ENCODE results near the gene IGF2. TPM values are rescaled to one million over a fixed set of nuclear protein-coding genes. Genes with fewer than 3 reads are reported as not detected.

Gene IGF2
- polyA plus RNA-seq, 1 donor from 2014 or later: not detected

GRCh38 chr11:2130881-2131352 is 8.3 kb downstream of the IGF2 start:
- no peaks in the 10 kb centered on the region for H3K36me3 ChIP-seq (ENCODE audit: insufficient read depth, low read length)
- no peaks in the 10 kb centered on the region for H4K20me1 ChIP-seq (ENCODE audit: insufficient read depth)
- no peaks in the 10 kb centered on the region for H3F3A ChIP-seq (ENCODE audit: insufficient read depth, low read length, poor library complexity, severe bottlenecking)
- no peaks in the 10 kb centered on the region for H3K79me2 ChIP-seq (replicated peaks; ENCODE audit: insufficient read depth, low read length)
- no peak overlapping the region for H3K4me3 ChIP-seq (ENCODE audit: low read length)
- H3K27me3 ChIP-seq (ENCODE audit: insufficient read depth, low read depth, low read length): no peaks in the 10 kb centered on the region
- no peak overlapping the region for H3K27ac ChIP-seq (ENCODE audit: low read length)
- H3K4me2 ChIP-seq (ENCODE audit: low read length): no peak overlapping the region
- H2AFZ ChIP-seq (ENCODE audit: low read depth, low read length): no peak overlapping the region
- no peak overlapping the region for H3K9ac ChIP-seq (ENCODE audit: low read length)
- H3K9me2 ChIP-seq (ENCODE audit: insufficient read depth, low read length): no peaks in the 10 kb centered on the region
- no peaks in the 10 kb centered on the region for H3K9me3 ChIP-seq (ENCODE audit: low read length)
- no peak for TF ChIP-seq EZH2 (IDR thresholded peaks at IDR 0.05; ENCODE audit: borderline replicate concordance, insufficient read depth, low read length, poor library complexity, severe bottlenecking)
- no peak for TF ChIP-seq REST (IDR thresholded peaks at IDR 0.05; ENCODE audit: borderline replicate concordance)
- no peak for TF ChIP-seq POLR2AphosphoS5 (IDR thresholded peaks at IDR 0.05)
- TF ChIP-seq RAD21 (conservative IDR thresholded peaks at IDR 0.05): no peak
- no peak for TF ChIP-seq SMC3 (conservative IDR thresholded peaks at IDR 0.05; ENCODE audit: poor library complexity)
- TF ChIP-seq MXI1 (conservative IDR thresholded peaks at IDR 0.05; ENCODE audit: poor library complexity, severe bottlenecking): no peak
- no peak for TF ChIP-seq EP300 (conservative IDR thresholded peaks at IDR 0.05; ENCODE audit: poor library complexity, severe bottlenecking)
- TF ChIP-seq CTCF (IDR thresholded peaks at IDR 0.05; ENCODE audit: poor library complexity, severe bottlenecking): no peak
- TF ChIP-seq TAF1 (IDR thresholded peaks at IDR 0.05; ENCODE audit: low read depth): no peak

- Histone ChIP-seq H3K79me2 (replicated peaks; ENCODE audit: insufficient read depth, low read length) (no peaks in the 10 kb centered on the region), H3K4me2 (ENCODE audit: low read length) (no peak overlapping the region), H3K9ac (ENCODE audit: low read length) (no peak overlapping the region), H3K4me3 (ENCODE audit: low read length) (no peak overlapping the region), H3K9me2 (ENCODE audit: insufficient read depth, low read length) (no peaks in the 10 kb centered on the region), H4K20me1 (ENCODE audit: insufficient read depth) (no peaks in the 10 kb centered on the region), H3K9me3 (ENCODE audit: low read length) (no peaks in the 10 kb centered on the region), H3K27ac (ENCODE audit: low read length) (no peak overlapping the region), H3K27me3 (ENCODE audit: insufficient read depth, low read depth, low read length) (no peaks in the 10 kb centered on the region), H3K36me3 (ENCODE audit: insufficient read depth, low read length) (no peaks in the 10 kb centered on the region), H3F3A (ENCODE audit: insufficient read depth, low read length, poor library complexity, severe bottlenecking) (no peaks in the 10 kb centered on the region), H2AFZ (ENCODE audit: low read depth, low read length) (no peak overlapping the region)
- TF ChIP-seq MXI1 (conservative IDR thresholded peaks at IDR 0.05; ENCODE audit: poor library complexity, severe bottlenecking) (no peak), POLR2AphosphoS5 (IDR thresholded peaks at IDR 0.05) (no peak), EP300 (conservative IDR thresholded peaks at IDR 0.05; ENCODE audit: poor library complexity, severe bottlenecking) (no peak), RAD21 (conservative IDR thresholded peaks at IDR 0.05) (no peak), REST (IDR thresholded peaks at IDR 0.05; ENCODE audit: borderline replicate concordance) (no peak), EZH2 (IDR thresholded peaks at IDR 0.05; ENCODE audit: borderline replicate concordance, insufficient read depth, low read length, poor library complexity, severe bottlenecking) (no peak), SMC3 (conservative IDR thresholded peaks at IDR 0.05; ENCODE audit: poor library complexity) (no peak)
Observed at GRCh38 chr11:2129699-2130366, 9.4 kb downstream of the IGF2 start.
